C4-2B (cell line): Measurements from ENCODE around the gene FOXG1.

Experiments used
- H3K27ac ChIP-seq: fragments of 450-650 bp; 2 replicates; pipeline ENCODE4 v1.5.1; 2017
- CTCF ChIP-seq: fragments of 450-650 bp; conservative IDR thresholded peaks from 2 replicates; pipeline ENCODE4 v1.5.1; 2017; ENCODE audit warnings: mild to moderate bottlenecking
- ZFX ChIP-seq: fragments of 450-650 bp; IDR thresholded peaks from 2 replicates; pipeline ENCODE4 v1.6.1; 2017

FOXG1 gene

DNA sequence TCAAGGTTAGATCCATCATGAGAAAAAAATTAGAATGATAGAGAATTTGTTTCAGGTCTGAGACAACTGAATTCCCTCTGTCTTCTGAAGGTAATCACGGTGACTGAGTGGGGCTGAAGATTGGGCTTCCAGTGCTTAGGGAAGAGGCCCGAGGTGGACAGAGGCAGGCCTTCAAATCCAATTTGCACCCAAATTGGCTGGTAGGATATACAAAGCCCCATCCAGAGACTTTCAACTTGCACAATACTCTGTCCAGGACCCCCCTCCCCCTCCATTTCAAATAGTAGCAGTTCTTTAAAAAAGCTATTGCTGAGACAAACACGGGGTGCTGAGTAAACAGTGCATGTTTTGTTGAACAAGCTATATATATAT lies 3.6 kb upstream of the FOXG1 start:
- no peak for TF ChIP-seq ZFX
- no peak for TF ChIP-seq CTCF
- no peak overlapping the region for H3K27ac ChIP-seq

GRCh38 chr14:28763751-28764256 lies 2.8 kb upstream of the FOXG1 start:
- H3K27ac ChIP-seq, result peak overlapping the region; percentile 68
- TF ChIP-seq CTCF (no peak), ZFX (no peak)

- peak overlapping the region; percentile 68 for H3K27ac ChIP-seq
- TF ChIP-seq ZFX, result no peak
- TF ChIP-seq CTCF, result no peak
Observed at GRCh38 chr14:28764257-28765160, 2.1 kb upstream of the FOXG1 start.

GRCh38 chr14:28765169-28765830 lies 1.3 kb upstream of the FOXG1 start:
- TF ChIP-seq ZFX, result no peak
- no peak for TF ChIP-seq CTCF
- no peak overlapping the region; the same call in 1 of the 2 replicates for H3K27ac ChIP-seq

- TF ChIP-seq CTCF (no peak), ZFX (no peak)
- no peak overlapping the region; the same call in 1 of the 2 replicates for H3K27ac ChIP-seq
Observed at GRCh38 chr14:28765831-28766468, 637 bp upstream of the FOXG1 start.

- no peak overlapping the region for H3K27ac ChIP-seq
- TF ChIP-seq ZFX, result no peak
Observed at GRCh38 chr14:28767030-28767852, 654 bp downstream of the FOXG1 start.
